SU-DHL-6 (cell line): Measurements from ENCODE around the gene TDRD9.

Experiments used
- H2AFZ ChIP-seq: fragments of 200-600 bp; sonication (generic); 2 replicates; pipeline ENCODE4 v1.6.1; 2014; ENCODE audit warnings: low read depth, mild to moderate bottlenecking, moderate library complexity, mixed read lengths, antibody characterized with exemption, low read length; ENCODE audit not compliant: severe bottlenecking
- H3F3A ChIP-seq: fragments of 200-600 bp; shearing (Covaris generic); 2 replicates; pipeline ENCODE4 v1.6.0; 2016; ENCODE audit warnings: antibody characterized with exemption, mild to moderate bottlenecking; ENCODE audit not compliant: insufficient read depth
- H3K27ac ChIP-seq: fragments of 200-600 bp; sonication (generic); 2 replicates; pipeline ENCODE4 v1.5.1; 2016; ENCODE audit warnings: low read depth, mild to moderate bottlenecking, low read length, moderate library complexity, mixed read lengths
- H3K27me3 ChIP-seq: fragments of 200-600 bp; sonication (generic), shearing (Covaris generic); 2 replicates; pipeline ENCODE4 v1.6.0; 2014; ENCODE audit warnings: mild to moderate bottlenecking, low read length
- H3K36me3 ChIP-seq: fragments of 200-600 bp; sonication (generic); 2 replicates; pipeline ENCODE4 v1.6.1; 2014; ENCODE audit warnings: mild to moderate bottlenecking, low read length, mixed read lengths
- H3K4me2 ChIP-seq: fragments of 300-600, 200-600 bp; shearing (Covaris generic), sonication (generic); 2 replicates; pipeline ENCODE4 v1.6.0; 2014; ENCODE audit warnings: low read length, low read depth, mild to moderate bottlenecking; ENCODE audit not compliant: poor library complexity, severe bottlenecking
- H3K4me3 ChIP-seq: fragments of 200-600 bp; sonication (generic); 2 replicates; pipeline ENCODE4 v1.5.1; 2014; ENCODE audit warnings: antibody characterized with exemption, low read length, mild to moderate bottlenecking, mixed read lengths; ENCODE audit not compliant: insufficient read depth, poor library complexity, severe bottlenecking
- H3K79me2 ChIP-seq: fragments of 200-600 bp; sonication (generic); 2 replicates; pipeline ENCODE4 v1.6.1; 2014; ENCODE audit warnings: mild to moderate bottlenecking, low read length, moderate library complexity; ENCODE audit not compliant: insufficient read depth
- H3K9ac ChIP-seq: fragments of 200-600 bp; sonication (generic); 2 replicates; pipeline ENCODE4 v1.7.0; 2014; ENCODE audit warnings: mild to moderate bottlenecking, low read length
- H3K9me2 ChIP-seq: fragments of 200-600 bp; sonication (generic); replicated peaks from 2 replicates; pipeline ENCODE4 v1.6.1; 2014; ENCODE audit warnings: low read length; ENCODE audit not compliant: insufficient read depth
- H3K9me3 ChIP-seq: fragments of 200-600 bp; sonication (generic); 2 replicates; pipeline ENCODE4 v1.6.1; 2014; ENCODE audit warnings: low read length, mixed read lengths; ENCODE audit not compliant: insufficient read depth
- H4K20me1 ChIP-seq: fragments of 200-600 bp; sonication (generic); 2 replicates; pipeline ENCODE4 v1.6.1; 2014; ENCODE audit warnings: low read depth, mild to moderate bottlenecking, antibody characterized with exemption, low read length, moderate library complexity, mixed read lengths
- CTCF ChIP-seq: fragments of 200-600 bp; sonication (generic); IDR thresholded peaks from one replicate; pipeline ENCODE4 v1.5.1; 2017; ENCODE audit warnings: antibody characterized with exemption, mild to moderate bottlenecking, low read length, moderate library complexity; ENCODE audit not compliant: insufficient read depth, poor library complexity, severe bottlenecking
- EZH2phosphoT487 ChIP-seq: fragments of 200-600 bp; sonication (generic), shearing (Covaris generic); conservative IDR thresholded peaks from 2 replicates; pipeline ENCODE4 v1.6.1; 2018; ENCODE audit warnings: mild to moderate bottlenecking, antibody characterized with exemption, low read length, moderate library complexity, mixed read lengths

Gene TDRD9

GRCh38 chr14:104044016-104044415 is 115.8 kb downstream of the TDRD9 start:
- no peak overlapping the region for H3K4me3 ChIP-seq
- no peaks in the 10 kb centered on the region for H3K27me3 ChIP-seq
- H3K27ac ChIP-seq, result no peak overlapping the region
- TF ChIP-seq EZH2phosphoT487 (no peak), CTCF (no peak)
- H3K9me3 ChIP-seq, result no peaks in the 10 kb centered on the region
- no peak overlapping the region for H3K9ac ChIP-seq
- no peaks in the 10 kb centered on the region for H3K9me2 ChIP-seq
- H3K36me3 ChIP-seq, result no peaks in the 10 kb centered on the region
- no peak overlapping the region for H3K4me2 ChIP-seq
- no peaks in the 10 kb centered on the region for H4K20me1 ChIP-seq
- H3F3A ChIP-seq, result no peaks in the 10 kb centered on the region
- H3K79me2 ChIP-seq, result no peaks in the 10 kb centered on the region
- H2AFZ ChIP-seq, result no peak overlapping the region

GRCh38 chr14:104047761-104048160 is 119.5 kb downstream of the TDRD9 start:
- TF ChIP-seq EZH2phosphoT487 (no peak), CTCF (no peak)

GRCh38 chr14:104048758-104049507 is 120.7 kb downstream of the TDRD9 start:
- no peak for TF ChIP-seq CTCF
- no peak for TF ChIP-seq EZH2phosphoT487
- no peak overlapping the region for H3K9ac ChIP-seq
- no peaks in the 10 kb centered on the region for H4K20me1 ChIP-seq
- no peaks in the 10 kb centered on the region for H3K79me2 ChIP-seq
- no peak overlapping the region for H3K4me3 ChIP-seq
- H3K27ac ChIP-seq, result no peak overlapping the region
- no peaks in the 10 kb centered on the region for H3F3A ChIP-seq
- no peak overlapping the region for H3K4me2 ChIP-seq
- no peaks in the 10 kb centered on the region for H3K36me3 ChIP-seq
- no peaks in the 10 kb centered on the region for H3K27me3 ChIP-seq
- H3K9me2 ChIP-seq, result no peaks in the 10 kb centered on the region
- H3K9me3 ChIP-seq, result no peaks in the 10 kb centered on the region
- H2AFZ ChIP-seq, result no peak overlapping the region

More at GRCh38 chr14:104047761-104048160, 119.5 kb downstream of the TDRD9 start:
- H3K4me2 ChIP-seq, result no peak overlapping the region
- H3F3A ChIP-seq, result no peaks in the 10 kb centered on the region
- no peak overlapping the region for H2AFZ ChIP-seq
- no peaks in the 10 kb centered on the region for H3K79me2 ChIP-seq
- no peak overlapping the region for H3K9ac ChIP-seq
- H3K9me2 ChIP-seq, result no peaks in the 10 kb centered on the region
- no peak overlapping the region for H3K4me3 ChIP-seq
- no peaks in the 10 kb centered on the region for H3K9me3 ChIP-seq
- no peak overlapping the region for H3K27ac ChIP-seq
- no peaks in the 10 kb centered on the region for H4K20me1 ChIP-seq
- H3K36me3 ChIP-seq, result no peaks in the 10 kb centered on the region
- no peaks in the 10 kb centered on the region for H3K27me3 ChIP-seq
